Coronary artery (tissue), 2 donors: ENCODE data around the gene SLC29A4.
"Not testable (repeated sequence)": the region's sequence is repeated elsewhere in the genome, so short reads cannot be mapped to it uniquely, and the experiment has no call there.

Source experiments
- DNase-seq: peaks from one replicate; pipeline ENCODE4 v3.0.0-alpha.2; 2017; ENCODE audit warnings: low spot score
- H3K27ac ChIP-seq, 2 donors: fragments of 200-600 bp; sonication (generic); one replicate each; pipeline ENCODE4 v1.5.1; 2016 to 2019
- H3K4me3 ChIP-seq: fragments of 200-600 bp; sonication (generic); 2 replicates; pipeline ENCODE4 v1.5.1; 2016; ENCODE audit warnings: mild to moderate bottlenecking, moderate library complexity
- CTCF ChIP-seq: fragments of 200-600 bp; sonication (generic); IDR thresholded peaks from one replicate; pipeline ENCODE4 v1.5.1; 2019; ENCODE audit warnings: antibody characterized with exemption

Gene SLC29A4

GRCh38 chr7:5303061-5303460 is 20.3 kb downstream of the SLC29A4 start:
- no peak for TF ChIP-seq CTCF
- no peak for DNase-seq
- Histone ChIP-seq H3K4me3 (no peak overlapping the region), H3K27ac (no peak overlapping the region)

DNA sequence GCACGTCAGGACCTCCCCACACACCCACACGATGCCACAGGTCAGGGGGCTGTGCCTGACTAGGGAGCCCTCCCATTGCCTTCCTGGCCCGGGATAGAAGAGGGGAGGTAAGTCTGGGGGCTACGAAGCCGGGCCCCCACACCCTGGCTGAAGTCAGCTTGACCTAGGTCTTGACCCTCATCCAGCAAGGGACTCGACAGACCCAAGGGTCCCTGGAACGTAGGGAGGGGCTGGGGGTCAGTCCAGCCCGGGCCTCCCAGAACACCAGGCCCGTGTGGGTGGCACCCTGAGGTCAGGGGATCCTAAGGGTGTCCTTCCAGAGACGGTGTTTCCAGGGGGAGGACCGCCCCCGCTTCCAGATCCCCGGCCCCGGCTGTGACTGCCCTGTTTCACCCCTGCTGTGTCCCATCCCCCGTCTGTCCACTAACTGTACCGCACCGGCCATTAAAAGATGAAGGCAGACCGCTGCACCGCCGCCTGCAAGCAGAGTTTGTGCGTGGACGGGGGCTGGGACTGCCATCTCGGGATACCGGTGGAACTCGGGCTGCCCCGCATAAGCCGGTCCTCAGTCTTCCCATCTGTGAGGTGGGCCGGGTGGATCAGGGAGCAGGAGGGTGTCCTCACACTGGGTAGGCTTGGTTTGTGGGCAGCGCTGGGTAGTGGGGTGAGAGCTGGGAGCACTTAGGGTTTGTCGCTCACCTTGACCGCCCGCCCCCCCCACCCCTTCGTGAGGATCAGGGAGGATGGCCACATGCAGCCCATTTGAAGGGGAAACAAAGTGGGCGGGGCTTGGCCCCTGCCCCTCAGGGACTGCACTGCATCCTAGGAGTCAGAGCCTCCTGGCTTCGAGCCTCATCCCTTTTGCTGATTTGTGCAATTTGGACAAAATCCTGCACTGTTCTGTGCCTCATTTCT is 21.1 kb downstream of the SLC29A4 start:
- TF ChIP-seq CTCF: no peak
- Histone ChIP-seq H3K27ac (no peak overlapping the region), H3K4me3 (no peak overlapping the region)
- DNase-seq: no peak

GRCh38 chr7:5305050-5305449 is 22.3 kb downstream of the SLC29A4 start:
- not testable (repeated sequence) for H3K4me3 ChIP-seq, DNase-seq, H3K27ac ChIP-seq

DNA sequence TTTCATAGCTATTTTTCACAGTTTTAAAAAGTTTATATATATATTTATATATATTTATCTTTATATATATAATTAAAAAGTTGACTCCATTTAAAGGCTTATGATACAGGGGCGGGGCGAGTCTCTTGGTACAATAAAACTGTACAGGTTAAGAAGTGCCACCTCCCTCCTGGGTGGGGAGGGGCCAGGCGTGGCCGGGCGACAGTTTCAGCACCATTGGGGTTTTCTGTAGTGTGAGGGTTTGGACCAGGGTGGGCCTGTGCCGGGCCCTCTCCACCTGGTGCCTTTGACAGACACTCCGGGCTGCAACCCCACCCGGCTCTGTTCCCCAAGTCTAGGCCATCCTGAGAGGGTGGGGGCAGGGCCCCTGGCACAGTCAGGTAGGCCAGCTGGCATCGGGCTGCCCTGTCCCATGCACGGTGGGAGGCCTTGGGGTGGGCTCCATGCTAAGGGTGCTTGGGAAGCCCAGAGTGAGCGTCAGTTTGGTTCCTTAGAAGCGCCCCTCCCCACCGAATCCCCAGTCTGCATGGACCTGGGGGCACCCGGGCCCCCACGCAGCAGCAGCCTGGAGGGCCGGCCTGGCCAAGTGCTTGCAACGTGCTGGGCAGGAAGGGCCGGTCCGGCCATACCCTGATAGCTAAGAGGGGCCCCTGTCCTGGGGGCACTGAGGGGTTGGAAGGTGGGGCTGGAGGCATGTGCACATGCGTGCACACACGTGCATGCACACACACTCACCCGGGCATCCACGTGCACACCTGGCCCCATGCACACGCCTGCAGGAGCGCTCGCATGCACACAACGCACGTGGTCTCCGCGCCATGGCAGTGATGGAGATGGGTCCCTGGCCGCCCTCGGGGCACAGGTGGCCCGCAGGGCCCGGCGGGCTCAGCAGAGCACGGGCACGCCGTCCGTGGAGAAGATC is 24.7 kb downstream of the SLC29A4 start:
- not testable (repeated sequence) for DNase-seq, H3K4me3 ChIP-seq, H3K27ac ChIP-seq

- no peak for DNase-seq
- Histone ChIP-seq H3K4me3 (no peak overlapping the region), H3K27ac (no peak overlapping the region)
- TF ChIP-seq CTCF: no peak
Observed at GRCh38 chr7:5309146-5309545, 26.4 kb downstream of the SLC29A4 start.

GRCh38 chr7:5310822-5311405 is 28.2 kb downstream of the SLC29A4 start:
- no peak for TF ChIP-seq CTCF
- no peak overlapping the region for H3K4me3 ChIP-seq
- H3K27ac ChIP-seq: no peak overlapping the region
- no peak for DNase-seq

GRCh38 chr7:5312276-5313070 is 29.7 kb downstream of the SLC29A4 start:
- not testable (repeated sequence) for H3K27ac ChIP-seq, H3K4me3 ChIP-seq, DNase-seq

DNA sequence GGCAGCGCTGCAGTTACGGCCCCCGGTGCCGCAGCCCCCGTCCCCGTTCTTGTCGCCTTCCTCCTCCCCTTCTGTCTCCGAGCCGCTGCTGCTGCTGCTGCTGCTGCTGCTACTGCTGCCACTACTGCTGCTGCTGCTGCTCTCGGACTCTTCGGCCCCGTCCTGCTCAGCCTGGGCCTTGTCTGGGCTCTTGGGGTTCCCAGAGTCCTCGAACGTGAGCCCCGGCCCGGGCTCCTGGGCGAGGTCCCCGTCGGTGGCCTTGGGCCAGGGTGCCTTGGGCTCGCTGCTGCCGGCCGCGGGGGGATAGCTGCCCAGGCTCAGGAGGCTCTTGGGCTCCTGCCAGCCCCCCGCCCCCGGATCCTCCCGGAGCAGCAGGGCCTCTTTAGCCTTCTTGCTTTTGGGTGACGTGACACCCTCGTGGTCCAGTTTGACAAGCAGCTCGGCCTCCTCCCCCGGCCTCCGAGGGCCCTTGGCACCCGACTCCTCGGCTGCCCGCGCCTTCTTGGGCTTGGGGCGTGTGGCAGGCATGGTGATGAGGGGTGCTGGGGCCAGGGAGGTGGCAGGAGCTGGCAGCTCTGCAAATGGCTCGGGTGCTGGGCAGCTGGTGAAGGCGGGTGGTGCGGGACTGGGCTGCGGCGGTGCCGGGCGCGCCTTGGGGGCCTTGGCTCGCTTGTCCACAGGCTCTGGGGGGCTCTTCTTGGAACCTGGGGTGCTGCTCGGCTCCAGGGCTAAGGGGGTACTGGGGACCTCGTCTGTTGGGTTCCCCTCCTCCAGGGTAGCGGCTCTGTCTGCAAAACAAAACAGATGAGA is 30.5 kb downstream of the SLC29A4 start:
- H3K4me3 ChIP-seq, H3K27ac ChIP-seq, DNase-seq: not testable (repeated sequence)
